Measurements from ENCODE around the gene RABGAP1L.

The RABGAP1L gene

DNA sequence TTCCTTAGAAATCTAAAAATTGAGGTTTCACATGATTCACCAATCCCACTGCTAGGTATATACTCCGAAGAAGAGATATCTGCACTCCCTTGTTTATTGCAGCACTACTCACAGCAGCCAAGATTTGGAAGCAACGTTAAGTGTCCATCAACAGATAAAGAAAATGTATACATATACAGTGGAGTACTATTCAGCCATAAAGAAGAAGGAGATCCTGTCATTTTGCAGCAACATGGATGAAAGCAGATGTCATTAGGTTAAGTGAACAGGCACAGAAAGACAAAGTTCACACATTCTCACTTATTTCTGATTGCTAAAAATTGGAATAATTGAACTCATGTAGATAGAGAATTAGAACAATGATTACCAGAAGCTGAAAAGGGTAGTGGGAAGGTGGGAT is 56.4 kb downstream of the RABGAP1L start:
- no peak overlapping the region for H3K4ac ChIP-seq (ENCODE audit: low read depth, low read length)
- no peak overlapping the region for H3K14ac ChIP-seq (ENCODE audit: low read length)
- WGBS (ENCODE audit: extremely low coverage, insufficient coverage, insufficient read length) = no CpG with 5 or more reads among the region's 2 CpGs
- no peaks in the 10 kb centered on the region for H3K36me3 ChIP-seq (ENCODE audit: control insufficient read depth in 1 of 2, insufficient read depth in 2 of 2, low read length in 2 of 2)
- H2AK5ac ChIP-seq (ENCODE audit: low read length) = no peak overlapping the region
- H3K9me3 ChIP-seq (ENCODE audit: insufficient read depth, low read depth, low read length) = no peaks in the 10 kb centered on the region
- H4K91ac ChIP-seq (ENCODE audit: low read depth, low read length) = no peak overlapping the region
- H4K8ac ChIP-seq (ENCODE audit: low read depth, low read length) = no peak overlapping the region
- H3K18ac ChIP-seq (ENCODE audit: low read length) = no peak overlapping the region
- DNase-seq = no peak
- no peaks in the 10 kb centered on the region for H3K4me1 ChIP-seq (ENCODE audit: control insufficient read depth in 1 of 2, insufficient read depth in 2 of 2, low read length in 2 of 2)
- no peak overlapping the region for H2BK5ac ChIP-seq (ENCODE audit: low read depth, low read length, poor library complexity)
- no peaks in the 10 kb centered on the region for H3K27me3 ChIP-seq (ENCODE audit: insufficient read depth, low read length)
- H3K9ac ChIP-seq (ENCODE audit: low read length) = no peak overlapping the region
- no peak overlapping the region for H4K12ac ChIP-seq (ENCODE audit: low read depth, low read length)
- H2AFZ ChIP-seq (ENCODE audit: insufficient read depth, low read length, poor library complexity) = no peak overlapping the region
- H2BK120ac ChIP-seq (ENCODE audit: insufficient read depth, low read length, poor library complexity) = no peak overlapping the region
- no peaks in the 10 kb centered on the region for H3K79me1 ChIP-seq (ENCODE audit: low read length)
- H3K23ac ChIP-seq (ENCODE audit: low read length) = no peak overlapping the region
- H2BK12ac ChIP-seq (ENCODE audit: low read length) = no peak overlapping the region
- H3K27ac ChIP-seq (ENCODE audit: low read depth, low read length) = no peak overlapping the region
- no peaks in the 10 kb centered on the region for H3K79me2 ChIP-seq (ENCODE audit: control insufficient read depth, insufficient read depth, low read length, poor library complexity)
- H3K4me2 ChIP-seq (ENCODE audit: low read length) = no peak overlapping the region
- no peak overlapping the region for H3K4me3 ChIP-seq (ENCODE audit: low read depth, low read length)

DNA sequence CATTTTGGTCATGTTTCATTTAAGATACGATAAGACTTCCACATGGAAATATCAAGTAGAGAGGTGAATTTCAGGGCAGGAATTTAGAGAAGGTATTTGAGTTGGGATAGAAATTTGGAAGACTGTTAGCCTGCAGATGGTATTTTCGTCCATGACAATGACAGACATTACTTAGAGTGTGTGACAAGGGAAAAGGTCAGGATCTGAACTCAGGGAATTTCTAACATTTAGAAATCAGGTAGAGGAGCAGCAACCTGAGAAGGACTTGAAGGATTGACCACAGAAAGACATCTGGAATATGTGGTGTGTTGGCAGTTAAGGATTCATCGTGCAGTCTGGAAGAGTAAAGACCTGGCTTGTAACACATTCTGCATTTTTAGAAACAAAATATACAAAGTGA is 57.9 kb downstream of the RABGAP1L start:
- Histone ChIP-seq H2AFZ (ENCODE audit: insufficient read depth, low read length, poor library complexity) (no peak overlapping the region), H3K4me3 (ENCODE audit: low read depth, low read length) (no peak overlapping the region), H2AK5ac (ENCODE audit: low read length) (no peak overlapping the region), H2BK120ac (ENCODE audit: insufficient read depth, low read length, poor library complexity) (no peak overlapping the region), H3K4me2 (ENCODE audit: low read length) (no peak overlapping the region), H3K18ac (ENCODE audit: low read length) (no peak overlapping the region), H4K12ac (ENCODE audit: low read depth, low read length) (no peak overlapping the region), H3K4ac (ENCODE audit: low read depth, low read length) (no peak overlapping the region), H3K36me3 (ENCODE audit: control insufficient read depth in 1 of 2, insufficient read depth in 2 of 2, low read length in 2 of 2) (peaks cover 2 to 4% of the 10 kb centered on the region in 2 experiments), H4K91ac (ENCODE audit: low read depth, low read length) (no peak overlapping the region), H4K8ac (ENCODE audit: low read depth, low read length) (no peak overlapping the region), H3K14ac (ENCODE audit: low read length) (no peak overlapping the region), H3K79me1 (ENCODE audit: low read length) (no peaks in the 10 kb centered on the region), H3K23ac (ENCODE audit: low read length) (no peak overlapping the region), H2BK12ac (ENCODE audit: low read length) (no peak overlapping the region), H3K9me3 (ENCODE audit: insufficient read depth, low read depth, low read length) (peaks cover 2% of the 10 kb centered on the region), H2BK5ac (ENCODE audit: low read depth, low read length, poor library complexity) (no peak overlapping the region), H3K79me2 (ENCODE audit: control insufficient read depth, insufficient read depth, low read length, poor library complexity) (no peaks in the 10 kb centered on the region), H3K9ac (ENCODE audit: low read length) (no peak overlapping the region), H3K4me1 (ENCODE audit: control insufficient read depth in 1 of 2, insufficient read depth in 2 of 2, low read length in 2 of 2) (no peaks in the 10 kb centered on the region), H3K27ac (ENCODE audit: low read depth, low read length) (no peak overlapping the region), H3K27me3 (ENCODE audit: insufficient read depth, low read length) (no peaks in the 10 kb centered on the region)
- DNase-seq = peak; percentile 48 to 88
- WGBS (ENCODE audit: extremely low coverage, insufficient coverage, insufficient read length) = no CpG with 5 or more reads among the region's 3 CpGs

- Histone ChIP-seq H2BK12ac (ENCODE audit: low read length) (no peak overlapping the region), H2AK5ac (ENCODE audit: low read length) (no peak overlapping the region), H3K79me1 (ENCODE audit: low read length) (no peaks in the 10 kb centered on the region), H3K79me2 (ENCODE audit: control insufficient read depth, insufficient read depth, low read length, poor library complexity) (no peaks in the 10 kb centered on the region), H3K27ac (ENCODE audit: low read depth, low read length) (no peak overlapping the region), H3K4ac (ENCODE audit: low read depth, low read length) (no peak overlapping the region), H3K4me1 (ENCODE audit: control insufficient read depth in 1 of 2, insufficient read depth in 2 of 2, low read length in 2 of 2) (no peaks in the 10 kb centered on the region), H3K9me3 (ENCODE audit: insufficient read depth, low read depth, low read length) (peaks cover 2% of the 10 kb centered on the region), H3K4me2 (ENCODE audit: low read length) (no peak overlapping the region), H2AFZ (ENCODE audit: insufficient read depth, low read length, poor library complexity) (no peak overlapping the region), H4K91ac (ENCODE audit: low read depth, low read length) (no peak overlapping the region), H3K23ac (ENCODE audit: low read length) (no peak overlapping the region), H3K36me3 (ENCODE audit: control insufficient read depth in 1 of 2, insufficient read depth in 2 of 2, low read length in 2 of 2) (peaks cover 4% of the 10 kb centered on the region in 2 experiments), H3K4me3 (ENCODE audit: low read depth, low read length) (no peak overlapping the region), H4K12ac (ENCODE audit: low read depth, low read length) (no peak overlapping the region), H2BK5ac (ENCODE audit: low read depth, low read length, poor library complexity) (no peak overlapping the region), H3K9ac (ENCODE audit: low read length) (no peak overlapping the region), H3K27me3 (ENCODE audit: insufficient read depth, low read length) (no peaks in the 10 kb centered on the region), H4K8ac (ENCODE audit: low read depth, low read length) (no peak overlapping the region), H3K14ac (ENCODE audit: low read length) (no peak overlapping the region), H2BK120ac (ENCODE audit: insufficient read depth, low read length, poor library complexity) (no peak overlapping the region), H3K18ac (ENCODE audit: low read length) (no peak overlapping the region)
- WGBS (ENCODE audit: extremely low coverage, insufficient coverage, insufficient read length) = no CpG with 5 or more reads among the region's 4 CpGs
- peak in 1 of 2 donors; percentile 71 for DNase-seq
These were observed 58.7 kb downstream of the RABGAP1L start for GRCh38 chr1:174217787-174218574.

GRCh38 chr1:174218983-174219382 is 59.7 kb downstream of the RABGAP1L start:
- no peak overlapping the region for H2BK120ac ChIP-seq (ENCODE audit: insufficient read depth, low read length, poor library complexity)
- H3K9ac ChIP-seq (ENCODE audit: low read length) = no peak overlapping the region
- H3K36me3 ChIP-seq (ENCODE audit: control insufficient read depth in 1 of 2, insufficient read depth in 2 of 2, low read length in 2 of 2) = peaks cover 4% of the 10 kb centered on the region in 2 experiments
- H3K4me1 ChIP-seq (ENCODE audit: control insufficient read depth in 1 of 2, insufficient read depth in 2 of 2, low read length in 2 of 2) = no peaks in the 10 kb centered on the region
- H3K27me3 ChIP-seq (ENCODE audit: insufficient read depth, low read length) = no peaks in the 10 kb centered on the region
- H3K79me2 ChIP-seq (ENCODE audit: control insufficient read depth, insufficient read depth, low read length, poor library complexity) = no peaks in the 10 kb centered on the region
- H3K23ac ChIP-seq (ENCODE audit: low read length) = no peak overlapping the region
- no peak for DNase-seq
- no peak overlapping the region for H3K14ac ChIP-seq (ENCODE audit: low read length)
- H2BK5ac ChIP-seq (ENCODE audit: low read depth, low read length, poor library complexity) = no peak overlapping the region
- H3K4me2 ChIP-seq (ENCODE audit: low read length) = no peak overlapping the region
- H2AK5ac ChIP-seq (ENCODE audit: low read length) = no peak overlapping the region
- no peak overlapping the region for H3K4me3 ChIP-seq (ENCODE audit: low read depth, low read length)
- no peak overlapping the region for H3K4ac ChIP-seq (ENCODE audit: low read depth, low read length)
- H4K12ac ChIP-seq (ENCODE audit: low read depth, low read length) = no peak overlapping the region
- H3K9me3 ChIP-seq (ENCODE audit: insufficient read depth, low read depth, low read length) = peaks cover 2% of the 10 kb centered on the region
- no peak overlapping the region for H2AFZ ChIP-seq (ENCODE audit: insufficient read depth, low read length, poor library complexity)
- no peak overlapping the region for H2BK12ac ChIP-seq (ENCODE audit: low read length)
- H3K79me1 ChIP-seq (ENCODE audit: low read length) = no peaks in the 10 kb centered on the region
- no peak overlapping the region for H4K8ac ChIP-seq (ENCODE audit: low read depth, low read length)
- no peak overlapping the region for H3K18ac ChIP-seq (ENCODE audit: low read length)
- H4K91ac ChIP-seq (ENCODE audit: low read depth, low read length) = no peak overlapping the region
- H3K27ac ChIP-seq (ENCODE audit: low read depth, low read length) = no peak overlapping the region

All from trophoblast cell (in vitro differentiated cells and primary cell).